HCT116 (cell line): ENCODE results near the gene RPL18. TPM values are rescaled to one million over a fixed set of nuclear protein-coding genes. Genes with fewer than 3 reads are reported as not detected.
A peak's percentile ranks its signal among the peaks of the same experiment; 100 is the strongest.

Source experiments
- ATAC-seq: fragments of 200-7000 bp; cut with Tn5 transposase; 2 replicates; pipeline ENCODE4 v1.9.1; 2020; ENCODE audit warnings: mild to moderate bottlenecking, moderate library complexity
- BruUV-seq: library from RNA; stranded (reverse); fragments of 400-500 nt; replicated peaks from 2 replicates; lab custom pipeline; 2021; lab: Mats Ljungman, UMichigan
- CTCF ChIA-PET: fragments of 300-600 bp; sonication (Branson Sonifier 250); formaldehyde crosslinking; loops from one replicate; lab custom pipeline; 2021; ENCODE audit warnings: antibody characterized with exemption; lab: Charles Lee
- POLR2A ChIA-PET: fragments of 300-600, 350-600 bp; sonication (Branson Sonifier 250); formaldehyde crosslinking; loops from one replicate; lab custom pipeline; 2021; ENCODE audit warnings: antibody characterized with exemption; lab: Charles Lee
- RAD21 ChIA-PET, 2 experiments: fragments of 300-600 bp; sonication (Branson Sonifier 250); formaldehyde crosslinking; loops; one replicate each; lab custom pipeline; 2023; ENCODE audit warnings: low total read pairs in 2 of 2; ENCODE audit not compliant: uncharacterized antibody in 2 of 2, unreplicated experiment in 2 of 2, low non-redundant PET in 1 of 2; lab: Charles Lee
- DNase-seq: peaks from one replicate; pipeline ENCODE4 v3.0.0-alpha.2; 2010; ENCODE audit warnings: low read depth, low spot score
- H2AFZ ChIP-seq: fragments of 200-600 bp; shearing (Covaris generic), sonication (generic); 2 replicates; pipeline ENCODE4 v1.6.1; 2017; ENCODE audit warnings: low read depth, mixed run types, mixed read lengths, antibody characterized with exemption, low read length; ENCODE audit not compliant: poor library complexity, severe bottlenecking
- H3K27ac ChIP-seq: 2 replicates; pipeline ENCODE4 v1.5.1; 2012; ENCODE audit warnings: low read depth, low read length
- H3K27me3 ChIP-seq: fragments of 200-600 bp; sonication (generic); 2 replicates; pipeline ENCODE4 v1.6.1; 2016; ENCODE audit warnings: mixed run types, low read length, mixed read lengths; ENCODE audit not compliant: insufficient read depth
- H3K36me3 ChIP-seq, 2 experiments: fragments of 200-500 bp in 1 of 2; fragments of 200-600 bp in 1 of 2; sonication (Bioruptor generic) in 1 of 2; sonication (generic) in 1 of 2; 2 replicates each; pipeline versions ENCODE4 v1.5.1 to v1.6.1; 2014 to 2016; ENCODE audit warnings: low read length in 2 of 2, inconsistent platforms in 1 of 2, mixed read lengths in 1 of 2, mixed run types in 1 of 2; ENCODE audit not compliant: insufficient read depth in 2 of 2, control insufficient read depth in 1 of 2
- H3K4me1 ChIP-seq, 2 experiments: fragments of 200-600 bp in 1 of 2; sonication (generic) in 1 of 2; 2 replicates each; pipeline versions ENCODE4 v1.5.1 to v1.6.1; 2012 to 2017; ENCODE audit warnings: low read length in 2 of 2, inconsistent platforms in 1 of 2, mild to moderate bottlenecking in 1 of 2, mixed read lengths in 1 of 2, mixed run types in 1 of 2, moderate library complexity in 1 of 2; ENCODE audit not compliant: insufficient read depth in 2 of 2, control insufficient read depth in 1 of 2
- H3K4me2 ChIP-seq: fragments of 200-600 bp; sonication (generic); 2 replicates; pipeline ENCODE4 v1.6.1; 2017; ENCODE audit warnings: mixed run types, low read length, mixed read lengths
- H3K4me3 ChIP-seq, 2 experiments: fragments of 200-600 bp in 1 of 2; sonication (generic) in 1 of 2; replicated peaks in 1 of 2; 2 replicates each; pipeline ENCODE4 v1.5.1; 2011 to 2016; ENCODE audit warnings: low read length in 2 of 2, control low read depth in 1 of 2, low read depth in 1 of 2, mild to moderate bottlenecking in 1 of 2, mixed read lengths in 1 of 2, mixed run types in 1 of 2
- H3K79me2 ChIP-seq: fragments of 200-600 bp; sonication (generic); 2 replicates; pipeline ENCODE4 v1.6.1; 2017; ENCODE audit warnings: mild to moderate bottlenecking, mixed run types, low read length, moderate library complexity, mixed read lengths; ENCODE audit not compliant: insufficient read depth
- H3K9ac ChIP-seq: fragments of 200-600 bp; sonication (generic); 2 replicates; pipeline ENCODE4 v1.6.1; 2016; ENCODE audit warnings: low read length, mixed read lengths
- H3K9me2 ChIP-seq: fragments of 200-600 bp; sonication (generic), shearing (Covaris generic); 2 replicates; pipeline ENCODE4 v1.6.1; 2017; ENCODE audit warnings: mixed run types, mild to moderate bottlenecking, moderate library complexity; ENCODE audit not compliant: insufficient read depth
- H3K9me3 ChIP-seq, 2 experiments: fragments of 200-500 bp in 1 of 2; fragments of 200-600 bp in 1 of 2; sonication (Bioruptor generic) in 1 of 2; sonication (generic) in 1 of 2; 2 replicates each; pipeline ENCODE4 v1.6.1; 2014 to 2017; ENCODE audit warnings: low read length in 2 of 2, mixed read lengths in 2 of 2, inconsistent platforms in 1 of 2, low read depth in 1 of 2, mild to moderate bottlenecking in 1 of 2, mixed run types in 1 of 2, moderate library complexity in 1 of 2; ENCODE audit not compliant: control insufficient read depth in 1 of 2, insufficient read depth in 1 of 2
- H4K20me1 ChIP-seq: fragments of 200-600 bp; sonication (generic), shearing (Covaris generic); 2 replicates; pipeline ENCODE4 v1.6.1; 2017; ENCODE audit warnings: mixed run types, mild to moderate bottlenecking, moderate library complexity; ENCODE audit not compliant: insufficient read depth
- ATF3 ChIP-seq: IDR thresholded peaks from 2 replicates; pipeline ENCODE4 v1.6.1; 2012
- CBX3 ChIP-seq: IDR thresholded peaks from 2 replicates; pipeline ENCODE4 v1.6.1; 2012; ENCODE audit warnings: low read depth
- EGR1 ChIP-seq: IDR thresholded peaks from 2 replicates; pipeline ENCODE4 v1.6.1; 2012; ENCODE audit warnings: low read depth
- ELF1 ChIP-seq: IDR thresholded peaks from 2 replicates; pipeline ENCODE4 v1.6.1; 2012; ENCODE audit warnings: low read depth, borderline replicate concordance
- EZH2 ChIP-seq: fragments of 200-600 bp; sonication (generic); IDR thresholded peaks from 2 replicates; pipeline ENCODE4 v1.6.1; 2017; ENCODE audit warnings: antibody characterized with exemption, mixed run types
- EZH2phosphoT487 ChIP-seq: fragments of 200-600 bp; IDR thresholded peaks from 2 replicates; pipeline ENCODE4 v1.6.1; 2018; ENCODE audit warnings: antibody characterized with exemption, borderline replicate concordance
- MAX ChIP-seq: IDR thresholded peaks from 2 replicates; pipeline ENCODE4 v1.6.1; 2012
- RAD21 ChIP-seq: IDR thresholded peaks from 2 replicates; pipeline ENCODE4 v1.6.1; 2012; ENCODE audit warnings: low read depth, mild to moderate bottlenecking
- REST ChIP-seq: IDR thresholded peaks from 2 replicates; pipeline ENCODE4 v1.6.1; 2012; ENCODE audit warnings: low read depth
- SRF ChIP-seq: IDR thresholded peaks from 2 replicates; pipeline ENCODE4 v1.6.1; 2012; ENCODE audit warnings: low read depth
- TCF7L2 ChIP-seq: IDR thresholded peaks from 2 replicates; pipeline ENCODE4 v1.7.0; 2011; ENCODE audit warnings: borderline replicate concordance, inconsistent platforms; ENCODE audit not compliant: insufficient read depth, insufficient read length; ENCODE audit errors: extremely low read depth
- ZBTB33 ChIP-seq: IDR thresholded peaks from 2 replicates; pipeline ENCODE4 v1.6.1; 2011; ENCODE audit warnings: mild to moderate bottlenecking, low read length, moderate library complexity; ENCODE audit not compliant: insufficient replicate concordance; ENCODE audit errors: extremely low read depth
- ZFX ChIP-seq: fragments of 450-650 bp; IDR thresholded peaks from 2 replicates; pipeline ENCODE4 v1.6.1; 2017
- intact Hi-C: fragments of 100-400 bp; cut with micrococcal nuclease; formaldehyde crosslinking; loops from 2 replicates; pipeline ENCODE4 v1.10.0; 2022
- total RNA-seq: library from RNA; stranded (reverse); gene quantifications from one replicate; pipeline ENCODE4 v1.2.1, GENCODE V29; 2021; ENCODE audit not compliant: unreplicated experiment

Gene RPL18
- total RNA-seq, 1 experiment from 2014 or later: 2,006 TPM

GRCh38 chr19:48631225-48631624 is 12.2 kb upstream of the RPL18 start:
- DNase-seq: no peak
- peak overlapping the region; percentile 63; the same call in 1 of the 2 replicates for H3K4me2 ChIP-seq
- no peak overlapping the region; the same call in 1 of the 2 replicates for H3K27ac ChIP-seq
- peaks cover 47 to 70% of the 10 kb centered on the region in 2 experiments for H3K4me1 ChIP-seq
- ChIA-PET POLR2A (interaction anchor here (1.4 to 2.0 kb wide), 2 partner anchors 14 to 22 kb away, joined by 4 to 7 read pairs; no protein-coding TSS in a partner anchor), RAD21 (no interaction called here), CTCF (no interaction called here)
- no peaks in the 10 kb centered on the region for H4K20me1 ChIP-seq
- no peaks in the 10 kb centered on the region for H3K27me3 ChIP-seq
- H3K79me2 ChIP-seq: peaks cover 18% of the 10 kb centered on the region
- intact Hi-C loops: no loop called here
- no peaks in the 10 kb centered on the region for H3K9me3 ChIP-seq
- H2AFZ ChIP-seq: no peak overlapping the region
- ATAC-seq: no peak
- BruUV-seq: no TSS peak
- no peak for TF ChIP-seq TCF7L2
- TF ChIP-seq CBX3: no peak
- no peak for TF ChIP-seq ZBTB33
- no peak for TF ChIP-seq ELF1
- TF ChIP-seq EZH2: no peak
- TF ChIP-seq ATF3: no peak
- TF ChIP-seq EGR1: no peak
- TF ChIP-seq REST: no peak
- no peak for TF ChIP-seq RAD21
- TF ChIP-seq EZH2phosphoT487: no peak
- TF ChIP-seq ZFX: no peak
- TF ChIP-seq MAX: no peak
- TF ChIP-seq SRF: no peak
- H3K36me3 ChIP-seq: peaks cover 2 to 13% of the 10 kb centered on the region in 2 experiments; a peak in 1 of 4 replicates
- no peaks in the 10 kb centered on the region for H3K9me2 ChIP-seq
- no peak overlapping the region for H3K4me3 ChIP-seq
- no peak overlapping the region for H3K9ac ChIP-seq
